Subcutaneous adipose tissue (tissue), 4 donors: Measurements from ENCODE around the gene PROS1. TPM values are rescaled to one million over a fixed set of nuclear protein-coding genes. Genes with fewer than 3 reads are reported as not detected.

Experiments used
- total RNA-seq, 4 donors: library from RNA; depleted of rRNA; stranded (reverse); fragments of >200 nt; gene quantifications; one replicate each; pipeline ENCODE4 v1.1.0, GENCODE V29; 2016
- TF ChIP-seq, protein P1 (sequence below): fragments of 450-650 bp; IDR thresholded peaks from one replicate; pipeline ENCODE4 v1.5.1; 2016; ENCODE audit warnings: low read depth, mild to moderate bottlenecking, control low read depth, antibody characterized with exemption, moderate library complexity

PROS1 gene
- total RNA-seq, 4 donors from 2014 or later: 23.9 to 85.7 (median 47.4) TPM

DNA sequence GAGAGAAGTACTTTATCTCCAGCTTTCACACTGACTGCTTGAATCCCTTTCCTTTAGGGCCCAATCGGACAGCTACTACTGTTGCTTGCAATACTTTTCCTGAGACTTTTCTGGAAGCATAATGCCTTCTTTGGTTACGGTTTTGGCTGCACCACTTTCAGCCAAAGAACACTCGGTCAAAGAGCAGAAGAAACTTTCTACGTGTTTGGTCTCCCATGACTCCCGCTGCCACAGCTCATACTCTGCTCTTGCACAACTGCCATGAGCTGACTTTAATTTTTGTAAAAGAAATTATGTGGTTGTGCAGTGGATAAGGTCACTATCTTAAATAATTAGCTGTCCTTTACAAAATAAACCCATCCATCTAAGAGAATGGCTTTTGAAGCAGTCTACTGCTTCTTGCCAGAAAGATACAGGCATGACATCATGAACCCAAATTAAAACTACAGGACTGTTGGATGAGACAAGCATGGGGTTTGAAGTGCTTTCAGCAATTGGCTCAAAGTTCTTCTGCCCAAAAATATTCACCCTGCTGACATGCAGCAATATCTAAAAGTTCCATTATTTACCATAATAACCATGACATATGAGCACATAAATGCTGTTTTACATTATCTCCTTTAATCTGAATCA, 42.0 kb downstream of the PROS1 start:
- TF ChIP-seq, protein P1, sequence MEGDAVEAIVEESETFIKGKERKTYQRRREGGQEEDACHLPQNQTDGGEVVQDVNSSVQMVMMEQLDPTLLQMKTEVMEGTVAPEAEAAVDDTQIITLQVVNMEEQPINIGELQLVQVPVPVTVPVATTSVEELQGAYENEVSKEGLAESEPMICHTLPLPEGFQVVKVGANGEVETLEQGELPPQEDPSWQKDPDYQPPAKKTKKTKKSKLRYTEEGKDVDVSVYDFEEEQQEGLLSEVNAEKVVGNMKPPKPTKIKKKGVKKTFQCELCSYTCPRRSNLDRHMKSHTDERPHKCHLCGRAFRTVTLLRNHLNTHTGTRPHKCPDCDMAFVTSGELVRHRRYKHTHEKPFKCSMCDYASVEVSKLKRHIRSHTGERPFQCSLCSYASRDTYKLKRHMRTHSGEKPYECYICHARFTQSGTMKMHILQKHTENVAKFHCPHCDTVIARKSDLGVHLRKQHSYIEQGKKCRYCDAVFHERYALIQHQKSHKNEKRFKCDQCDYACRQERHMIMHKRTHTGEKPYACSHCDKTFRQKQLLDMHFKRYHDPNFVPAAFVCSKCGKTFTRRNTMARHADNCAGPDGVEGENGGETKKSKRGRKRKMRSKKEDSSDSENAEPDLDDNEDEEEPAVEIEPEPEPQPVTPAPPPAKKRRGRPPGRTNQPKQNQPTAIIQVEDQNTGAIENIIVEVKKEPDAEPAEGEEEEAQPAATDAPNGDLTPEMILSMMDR: no peak

DNA sequence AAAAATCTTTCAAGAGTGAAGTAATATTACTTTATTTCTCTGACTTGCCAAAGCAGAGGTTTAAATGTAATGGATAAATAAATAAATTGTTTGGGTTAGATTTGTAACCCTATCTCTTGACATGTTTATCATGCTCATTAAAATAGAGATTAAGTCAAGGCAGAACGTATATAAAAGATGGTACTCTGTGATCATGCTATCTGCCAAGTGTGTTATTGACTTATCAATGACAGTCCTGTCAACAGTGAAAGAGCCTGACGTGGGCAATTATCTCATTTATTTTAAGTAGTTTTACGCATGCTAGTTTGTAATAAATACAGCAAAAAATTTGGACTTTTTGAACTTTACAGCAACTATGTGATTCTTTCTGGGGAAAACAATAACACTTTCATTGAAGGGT, 43.7 kb downstream of the PROS1 start:
- TF ChIP-seq, protein P1: no peak

DNA sequence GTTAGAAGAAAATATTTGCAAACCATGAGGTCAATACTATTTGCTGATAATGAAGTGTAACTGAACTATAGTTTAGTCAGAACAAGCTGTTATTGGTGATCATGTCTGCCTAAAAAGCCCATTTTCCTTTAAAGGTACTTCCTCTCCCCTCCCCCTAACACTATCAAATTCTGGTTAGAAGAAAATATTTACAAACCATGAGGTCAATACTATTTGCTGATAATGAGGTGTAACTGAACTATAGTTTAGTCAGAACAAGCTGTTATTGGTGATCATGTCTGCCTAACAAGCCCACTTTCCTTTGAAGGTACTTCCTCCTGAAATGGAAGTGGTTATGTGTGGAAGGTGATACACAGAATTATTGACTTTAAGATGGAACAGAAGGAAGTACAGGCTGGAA, 46.9 kb downstream of the PROS1 start:
- TF ChIP-seq, protein P1: no peak

DNA sequence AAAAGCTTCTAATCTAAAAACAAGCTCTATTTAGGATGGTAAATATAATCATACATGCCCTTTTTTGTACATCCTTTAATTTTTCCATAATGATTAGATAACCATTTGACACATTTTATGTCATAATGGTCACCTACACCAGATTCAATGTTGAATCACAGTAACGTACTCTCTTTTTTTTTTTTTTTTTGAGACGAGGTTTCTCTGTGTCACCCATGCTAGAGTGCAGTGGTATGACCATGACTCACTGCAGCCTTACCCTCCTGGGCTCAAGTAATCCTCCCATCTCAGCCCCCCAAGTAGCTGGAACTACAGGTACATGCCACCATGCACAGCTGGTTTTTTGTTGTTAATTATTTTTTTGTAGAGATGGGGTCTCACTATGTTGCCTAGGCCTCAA, 49.2 kb downstream of the PROS1 start:
- TF ChIP-seq, protein P1: no peak

DNA sequence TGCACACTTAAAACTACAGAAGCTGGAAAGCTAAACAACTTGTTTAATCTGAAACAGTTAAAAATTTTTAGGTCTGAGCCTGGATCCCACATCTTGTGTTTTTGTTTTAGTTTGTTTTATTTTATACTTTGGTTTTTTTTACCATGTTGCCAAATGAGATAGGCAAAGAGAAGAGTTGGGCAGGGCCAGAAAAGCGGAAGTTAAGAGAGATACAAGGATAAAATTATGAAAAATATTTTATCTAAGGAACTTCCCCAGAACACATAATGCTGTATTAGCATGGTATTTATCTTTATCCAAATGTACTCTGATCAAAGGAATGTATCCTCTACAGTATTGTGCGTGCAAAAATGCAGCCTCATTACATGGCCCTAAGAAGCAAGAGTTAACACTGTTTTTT, 50.7 kb downstream of the PROS1 start:
- TF ChIP-seq, protein P1: no peak

DNA sequence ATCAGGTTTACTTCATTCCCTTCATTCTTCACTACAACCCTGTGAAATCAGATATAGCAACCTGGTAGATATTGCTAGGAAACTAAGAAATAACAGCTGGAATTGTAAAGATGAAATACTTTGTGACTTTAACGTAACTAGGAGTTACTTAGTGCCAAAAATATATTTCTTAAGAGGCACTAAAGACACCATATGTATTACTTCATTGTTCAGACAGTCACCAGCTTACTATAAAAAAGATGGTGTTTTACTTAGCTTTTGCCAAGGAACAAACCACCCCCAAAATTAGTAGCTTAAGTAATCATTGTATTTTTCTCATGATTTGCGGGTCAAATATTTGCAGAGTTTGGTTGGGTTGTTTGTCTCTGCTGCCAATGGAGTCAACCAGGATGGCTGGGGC, 62.5 kb downstream of the PROS1 start:
- TF ChIP-seq, protein P1: no peak

DNA sequence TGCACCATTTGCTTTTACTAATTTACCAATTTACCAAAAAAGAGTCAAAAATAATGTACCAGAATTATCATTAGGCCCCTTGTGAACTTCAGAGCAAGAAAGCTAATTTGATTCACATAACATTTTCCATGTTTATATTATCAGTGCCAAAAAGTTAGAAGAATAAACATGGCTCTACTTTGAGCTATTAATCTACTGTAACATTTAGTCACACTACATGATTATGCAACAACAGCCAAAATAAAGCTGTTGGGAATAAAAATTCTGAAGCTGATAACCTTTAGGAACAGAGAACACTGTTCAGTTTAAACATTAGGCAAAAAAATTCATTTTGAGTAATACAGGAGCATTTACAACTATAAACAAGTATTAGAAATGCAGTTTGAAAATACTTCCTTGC, 63.6 kb downstream of the PROS1 start:
- TF ChIP-seq, protein P1: no peak
